ENCODE measurements around the gene STX4.

Gene STX4

DNA sequence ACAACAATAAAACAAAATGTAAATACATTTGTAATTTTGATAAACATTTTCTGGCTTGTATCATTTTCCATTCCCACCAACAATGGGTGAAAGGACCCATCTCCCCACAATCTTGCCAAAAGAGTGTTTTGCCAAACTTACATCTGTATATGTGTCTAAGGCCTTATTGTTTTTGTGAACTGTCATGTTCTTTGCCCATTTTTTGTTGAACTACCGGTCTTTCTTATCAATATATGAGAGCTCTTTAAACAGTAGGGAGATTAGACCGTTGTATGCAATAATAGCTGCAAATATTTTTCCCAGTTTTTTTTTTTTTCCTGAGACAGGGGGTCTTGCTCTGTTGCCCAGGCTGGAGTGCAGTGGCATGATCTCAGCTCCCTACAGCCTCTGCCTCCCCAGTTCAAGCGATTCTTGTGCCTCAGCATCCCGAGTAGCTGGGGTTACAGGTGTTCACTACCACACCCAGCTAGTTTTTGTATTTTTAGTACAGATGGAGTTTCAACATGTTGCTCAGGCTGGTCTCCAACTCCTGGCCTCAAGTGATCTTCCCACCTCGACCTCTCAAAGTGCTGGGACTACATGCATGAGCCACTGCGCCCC, 9.6 kb upstream of the STX4 start:
- Histone ChIP-seq H3K27me3 (ENCODE audit: control insufficient read depth, insufficient read depth, low read length) (no peaks in the 10 kb centered on the region), H3K4me1 (ENCODE audit: control insufficient read depth, insufficient read depth, low read length) (no peaks in the 10 kb centered on the region), H3K4me3 (ENCODE audit: low read depth, low read length) (no peak overlapping the region), H3K27ac (ENCODE audit: low read depth, low read length) (no peak overlapping the region), H3K9ac (ENCODE audit: low read depth, low read length) (no peak overlapping the region), H3K9me3 (ENCODE audit: control insufficient read depth, insufficient read depth, low read length) (no peaks in the 10 kb centered on the region), H3K36me3 (ENCODE audit: control insufficient read depth, insufficient read depth, low read length) (no peaks in the 10 kb centered on the region)

DNA sequence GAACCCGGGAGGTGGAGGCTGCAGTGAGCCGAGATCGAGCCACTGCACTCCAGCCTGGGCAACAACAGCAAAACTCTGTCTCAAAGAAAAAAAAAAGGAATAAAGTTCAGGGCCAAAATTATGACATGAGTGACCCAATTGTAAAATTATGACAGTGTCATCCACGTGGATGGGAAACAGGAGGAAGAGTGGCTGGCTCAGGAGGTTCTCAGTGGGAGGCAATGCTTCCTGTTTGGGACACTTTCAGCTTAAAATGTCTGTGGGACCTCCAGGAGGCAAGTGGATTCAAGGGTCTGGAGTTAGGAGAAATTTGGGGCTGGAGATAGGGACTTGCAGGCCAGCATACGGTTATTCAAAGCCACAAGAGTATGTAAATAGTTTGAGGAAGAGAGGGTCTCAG, 8.0 kb upstream of the STX4 start:
- Histone ChIP-seq H3K4me1 (ENCODE audit: control insufficient read depth, insufficient read depth, low read length) (no peaks in the 10 kb centered on the region), H3K27me3 (ENCODE audit: control insufficient read depth, insufficient read depth, low read length) (no peaks in the 10 kb centered on the region), H3K9ac (ENCODE audit: low read depth, low read length) (no peak overlapping the region), H3K4me3 (ENCODE audit: low read depth, low read length) (no peak overlapping the region), H3K9me3 (ENCODE audit: control insufficient read depth, insufficient read depth, low read length) (no peaks in the 10 kb centered on the region), H3K27ac (ENCODE audit: low read depth, low read length) (no peak overlapping the region), H3K36me3 (ENCODE audit: control insufficient read depth, insufficient read depth, low read length) (no peaks in the 10 kb centered on the region)

DNA sequence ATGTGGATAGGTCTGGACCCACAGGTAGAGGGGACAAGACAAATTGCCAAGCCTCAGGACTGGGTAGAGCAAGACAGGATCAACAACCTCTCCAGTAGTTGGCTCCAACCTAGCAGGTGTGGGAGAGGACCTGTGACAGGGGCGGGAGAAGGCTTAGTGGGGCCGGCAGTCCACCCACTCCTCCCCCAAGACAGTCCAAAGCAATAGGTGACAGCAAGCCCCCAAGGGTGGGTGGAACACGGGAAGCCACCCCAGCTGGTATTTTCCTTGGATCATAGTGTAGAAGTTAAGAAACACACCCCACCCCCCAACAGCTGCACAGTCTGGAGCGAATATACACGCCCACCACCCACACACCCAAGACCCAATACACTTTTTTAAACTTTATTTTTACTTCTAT, 4.1 kb upstream of the STX4 start:
- Histone ChIP-seq H3K9me3 (ENCODE audit: control insufficient read depth, insufficient read depth, low read length) (no peaks in the 10 kb centered on the region), H3K27me3 (ENCODE audit: control insufficient read depth, insufficient read depth, low read length) (no peaks in the 10 kb centered on the region), H3K36me3 (ENCODE audit: control insufficient read depth, insufficient read depth, low read length) (no peaks in the 10 kb centered on the region), H3K4me1 (ENCODE audit: control insufficient read depth, insufficient read depth, low read length) (no peaks in the 10 kb centered on the region), H3K4me3 (ENCODE audit: low read depth, low read length) (no peak overlapping the region), H3K9ac (ENCODE audit: low read depth, low read length) (no peak overlapping the region), H3K27ac (ENCODE audit: low read depth, low read length) (no peak overlapping the region)

DNA sequence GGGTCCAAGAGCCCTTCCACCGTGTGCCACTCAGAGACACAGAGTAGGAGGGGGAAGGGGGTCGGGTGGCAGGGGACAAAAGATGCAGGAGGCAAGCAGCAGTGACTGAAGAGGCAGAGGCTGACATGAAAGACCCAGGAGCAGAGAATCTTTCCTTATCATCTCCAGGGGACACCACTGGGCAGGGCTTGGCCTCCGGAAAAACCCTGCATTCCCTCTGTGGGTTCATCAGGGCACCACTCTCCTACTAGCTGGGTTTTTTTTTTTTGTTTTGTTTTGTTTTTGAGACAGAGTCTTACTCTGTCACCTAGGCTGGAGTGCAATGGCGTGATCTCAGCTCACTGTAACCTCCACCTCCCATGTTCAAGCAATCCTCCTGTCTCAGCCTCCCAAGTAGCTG, 2.1 kb upstream of the STX4 start:
- no peak overlapping the region for H3K27ac ChIP-seq (ENCODE audit: low read depth, low read length)
- no peaks in the 10 kb centered on the region for H3K4me1 ChIP-seq (ENCODE audit: control insufficient read depth, insufficient read depth, low read length)
- no peak overlapping the region for H3K4me3 ChIP-seq (ENCODE audit: low read depth, low read length)
- no peak overlapping the region for H3K9ac ChIP-seq (ENCODE audit: low read depth, low read length)
- no peaks in the 10 kb centered on the region for H3K9me3 ChIP-seq (ENCODE audit: control insufficient read depth, insufficient read depth, low read length)
- H3K27me3 ChIP-seq (ENCODE audit: control insufficient read depth, insufficient read depth, low read length), result no peaks in the 10 kb centered on the region
- H3K36me3 ChIP-seq (ENCODE audit: control insufficient read depth, insufficient read depth, low read length), result no peaks in the 10 kb centered on the region

DNA sequence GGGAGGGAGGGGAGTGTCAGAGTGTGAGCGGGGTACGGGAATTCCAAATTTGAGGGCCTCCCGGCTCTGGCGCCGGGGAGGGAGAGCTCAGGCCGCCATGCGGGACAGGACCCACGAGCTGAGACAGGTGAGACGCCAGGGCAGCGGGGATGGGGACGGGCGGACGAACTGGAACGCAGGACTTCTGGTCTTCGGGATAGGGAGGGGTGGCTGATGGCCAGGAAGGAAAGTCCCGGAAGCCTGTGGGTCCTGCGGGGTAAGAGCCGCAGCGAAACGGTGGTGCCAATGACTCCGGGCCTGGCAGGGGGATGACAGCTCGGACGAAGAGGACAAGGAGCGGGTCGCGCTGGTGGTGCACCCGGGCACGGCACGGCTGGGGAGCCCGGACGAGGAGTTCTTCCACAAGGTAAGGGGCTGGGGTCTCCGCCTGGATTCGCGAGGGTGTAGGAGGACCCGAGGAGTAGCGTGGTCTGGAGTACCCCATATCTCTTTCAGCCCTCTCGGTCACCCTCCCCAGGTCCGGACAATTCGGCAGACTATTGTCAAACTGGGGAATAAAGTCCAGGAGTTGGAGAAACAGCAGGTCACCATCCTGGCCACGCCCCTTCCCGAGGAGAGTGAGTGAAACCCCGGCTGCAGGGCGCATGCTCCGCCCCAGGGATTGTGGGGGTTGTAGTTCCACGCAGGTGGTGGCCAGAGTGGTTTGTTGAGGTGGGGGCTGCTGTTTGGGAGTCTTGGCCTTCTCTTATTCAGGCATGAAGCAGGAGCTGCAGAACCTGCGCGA, 543 bp downstream of the STX4 start:
- Histone ChIP-seq H3K27ac (ENCODE audit: low read depth, low read length) (peak overlapping the region; percentile 60), H3K27me3 (ENCODE audit: control insufficient read depth, insufficient read depth, low read length) (no peaks in the 10 kb centered on the region), H3K36me3 (ENCODE audit: control insufficient read depth, insufficient read depth, low read length) (peaks cover 11% of the 10 kb centered on the region; the same call in 1 of the 2 replicates), H3K4me3 (ENCODE audit: low read depth, low read length) (peak overlapping the region; percentile 90), H3K9me3 (ENCODE audit: control insufficient read depth, insufficient read depth, low read length) (no peaks in the 10 kb centered on the region), H3K4me1 (ENCODE audit: control insufficient read depth, insufficient read depth, low read length) (no peaks in the 10 kb centered on the region), H3K9ac (ENCODE audit: low read depth, low read length) (no peak overlapping the region)

DNA sequence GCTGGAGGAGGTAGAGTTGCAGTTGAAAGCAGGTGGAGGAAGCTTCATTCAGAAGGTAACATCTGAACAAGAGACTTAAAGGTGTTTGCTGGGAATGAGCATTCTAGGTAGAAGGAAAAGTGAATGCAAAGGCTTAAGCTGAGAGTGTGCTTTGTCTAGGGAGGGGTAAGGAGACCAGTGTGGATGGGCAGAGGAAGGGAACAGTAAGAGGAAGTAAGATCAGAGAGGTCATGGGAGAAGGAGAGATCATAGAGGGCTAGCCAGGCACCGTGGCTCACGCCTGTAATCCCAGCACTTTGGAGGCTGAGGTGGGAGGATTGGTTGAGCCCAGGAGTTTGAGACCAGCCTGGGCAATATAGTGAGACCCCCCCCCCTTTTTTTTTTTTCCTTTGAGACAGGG, 3.3 kb downstream of the STX4 start:
- Histone ChIP-seq H3K27me3 (ENCODE audit: control insufficient read depth, insufficient read depth, low read length) (no peaks in the 10 kb centered on the region), H3K36me3 (ENCODE audit: control insufficient read depth, insufficient read depth, low read length) (peaks cover 25% of the 10 kb centered on the region; the same call in 1 of the 2 replicates), H3K4me3 (ENCODE audit: low read depth, low read length) (no peak overlapping the region), H3K4me1 (ENCODE audit: control insufficient read depth, insufficient read depth, low read length) (no peaks in the 10 kb centered on the region), H3K9ac (ENCODE audit: low read depth, low read length) (no peak overlapping the region), H3K27ac (ENCODE audit: low read depth, low read length) (no peak overlapping the region), H3K9me3 (ENCODE audit: control insufficient read depth, insufficient read depth, low read length) (no peaks in the 10 kb centered on the region)

DNA sequence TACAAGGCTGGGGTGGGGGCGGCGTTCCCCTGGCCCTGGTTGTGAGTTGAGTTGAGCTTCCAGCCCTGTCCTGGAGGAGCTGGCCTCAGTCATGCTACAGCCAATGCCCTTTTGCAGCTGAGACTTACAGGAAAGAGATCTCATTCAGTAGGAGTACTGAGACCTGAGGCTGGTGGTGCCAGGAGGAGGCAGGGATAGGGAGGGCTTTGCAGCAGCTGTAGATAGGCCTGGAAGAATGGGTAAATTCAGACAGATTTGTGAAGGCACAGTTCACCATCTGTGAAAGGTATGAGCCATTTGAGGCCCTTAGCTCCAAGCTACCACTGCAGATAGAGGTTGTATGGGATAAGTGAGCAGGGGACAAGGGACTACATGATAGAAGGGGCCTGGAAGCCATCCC, 5.6 kb downstream of the STX4 start:
- no peaks in the 10 kb centered on the region for H3K9me3 ChIP-seq (ENCODE audit: control insufficient read depth, insufficient read depth, low read length)
- H3K9ac ChIP-seq (ENCODE audit: low read depth, low read length), result no peak overlapping the region
- peaks cover 25% of the 10 kb centered on the region; the same call in 1 of the 2 replicates for H3K36me3 ChIP-seq (ENCODE audit: control insufficient read depth, insufficient read depth, low read length)
- no peak overlapping the region for H3K4me3 ChIP-seq (ENCODE audit: low read depth, low read length)
- H3K27ac ChIP-seq (ENCODE audit: low read depth, low read length), result no peak overlapping the region
- peaks cover 5% of the 10 kb centered on the region; the same call in 1 of the 2 replicates for H3K4me1 ChIP-seq (ENCODE audit: control insufficient read depth, insufficient read depth, low read length)
- no peaks in the 10 kb centered on the region for H3K27me3 ChIP-seq (ENCODE audit: control insufficient read depth, insufficient read depth, low read length)

DNA sequence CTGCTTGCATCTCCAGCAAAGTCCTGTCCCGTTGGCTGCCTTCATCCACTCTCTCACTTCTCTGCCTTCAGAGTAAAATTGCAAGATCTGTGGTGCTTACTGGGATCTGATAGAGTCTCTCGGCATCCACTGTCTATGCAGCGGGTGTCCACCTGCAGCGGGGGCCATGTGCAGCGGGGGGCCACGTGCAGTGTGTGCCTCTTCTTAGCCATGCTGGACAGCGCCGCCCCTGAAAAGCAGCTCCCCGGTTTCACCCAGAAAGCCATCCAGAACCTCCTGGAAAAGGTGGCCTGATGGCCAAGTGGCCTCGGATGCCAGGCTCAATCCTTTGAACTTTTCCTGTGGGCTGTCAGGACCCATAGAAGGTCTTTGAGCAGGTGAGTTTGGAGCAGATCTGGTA, 9.5 kb downstream of the STX4 start:
- peak overlapping the region; percentile 69 for H3K4me3 ChIP-seq (ENCODE audit: low read depth, low read length)
- H3K9me3 ChIP-seq (ENCODE audit: control insufficient read depth, insufficient read depth, low read length), result no peaks in the 10 kb centered on the region
- H3K27ac ChIP-seq (ENCODE audit: low read depth, low read length), result no peak overlapping the region
- no peak overlapping the region for H3K9ac ChIP-seq (ENCODE audit: low read depth, low read length)
- no peaks in the 10 kb centered on the region for H3K27me3 ChIP-seq (ENCODE audit: control insufficient read depth, insufficient read depth, low read length)
- H3K4me1 ChIP-seq (ENCODE audit: control insufficient read depth, insufficient read depth, low read length), result peaks cover 5% of the 10 kb centered on the region; the same call in 1 of the 2 replicates
- H3K36me3 ChIP-seq (ENCODE audit: control insufficient read depth, insufficient read depth, low read length), result peaks cover 23% of the 10 kb centered on the region; the same call in 1 of the 2 replicates

DNA sequence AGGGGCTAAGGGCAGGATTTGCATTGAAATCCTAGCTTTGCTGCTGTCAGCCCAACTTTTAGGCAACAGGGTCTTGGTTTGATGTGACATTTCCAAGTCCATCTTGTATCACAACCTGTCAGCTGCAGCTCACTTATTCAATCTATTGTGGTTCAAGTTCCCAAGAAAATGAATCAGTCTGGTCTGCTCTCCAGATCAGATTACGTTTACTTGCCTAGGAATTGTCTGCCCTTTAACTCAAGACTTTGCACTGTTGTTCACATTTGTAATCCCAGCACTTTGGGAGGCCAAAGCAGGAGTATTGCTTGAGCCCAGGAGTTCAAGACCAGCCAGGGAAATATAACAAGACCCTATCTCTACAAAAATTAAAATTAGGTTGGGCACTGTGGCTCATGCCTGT, 10.0 kb downstream of the STX4 start:
- Histone ChIP-seq H3K9ac (ENCODE audit: low read depth, low read length) (no peak overlapping the region), H3K27ac (ENCODE audit: low read depth, low read length) (no peak overlapping the region), H3K4me3 (ENCODE audit: low read depth, low read length) (no peak overlapping the region), H3K9me3 (ENCODE audit: control insufficient read depth, insufficient read depth, low read length) (no peaks in the 10 kb centered on the region), H3K27me3 (ENCODE audit: control insufficient read depth, insufficient read depth, low read length) (no peaks in the 10 kb centered on the region), H3K36me3 (ENCODE audit: control insufficient read depth, insufficient read depth, low read length) (peaks cover 19% of the 10 kb centered on the region; the same call in 1 of the 2 replicates), H3K4me1 (ENCODE audit: control insufficient read depth, insufficient read depth, low read length) (peaks cover 5% of the 10 kb centered on the region; the same call in 1 of the 2 replicates)

DNA sequence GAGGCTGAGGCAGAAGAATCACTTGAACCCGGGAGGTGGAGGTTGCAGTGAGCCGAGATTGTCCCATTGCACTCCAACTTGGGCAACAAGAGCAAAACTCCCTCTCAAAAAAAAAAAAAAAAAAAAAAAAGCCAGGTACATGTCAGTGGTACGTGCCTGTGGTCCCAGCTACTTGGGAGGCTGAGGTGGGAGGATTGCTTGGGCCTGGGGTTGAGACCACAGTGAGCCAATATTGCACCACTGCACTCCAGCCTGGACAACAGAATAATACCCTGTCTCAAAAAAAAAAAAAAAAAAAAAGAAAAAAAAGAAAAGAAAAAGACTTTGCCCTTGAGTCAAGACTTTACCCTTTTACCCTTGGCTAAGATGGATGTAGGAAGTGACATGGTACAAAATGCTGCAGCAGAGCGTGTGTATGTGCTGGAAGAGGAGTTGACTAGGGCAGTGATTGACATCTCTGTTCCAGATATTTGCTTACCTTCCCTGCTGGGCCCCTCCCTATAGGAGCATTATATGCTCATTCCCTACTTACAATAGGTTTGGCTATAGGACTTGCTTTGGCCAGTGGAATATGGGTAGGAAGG, 10.6 kb downstream of the STX4 start:
- no peak overlapping the region for H3K4me3 ChIP-seq (ENCODE audit: low read depth, low read length)
- H3K4me1 ChIP-seq (ENCODE audit: control insufficient read depth, insufficient read depth, low read length), result peaks cover 5% of the 10 kb centered on the region; the same call in 1 of the 2 replicates
- H3K9me3 ChIP-seq (ENCODE audit: control insufficient read depth, insufficient read depth, low read length), result no peaks in the 10 kb centered on the region
- peaks cover 13% of the 10 kb centered on the region; the same call in 1 of the 2 replicates for H3K36me3 ChIP-seq (ENCODE audit: control insufficient read depth, insufficient read depth, low read length)
- no peaks in the 10 kb centered on the region for H3K27me3 ChIP-seq (ENCODE audit: control insufficient read depth, insufficient read depth, low read length)
- no peak overlapping the region for H3K9ac ChIP-seq (ENCODE audit: low read depth, low read length)
- no peak overlapping the region for H3K27ac ChIP-seq (ENCODE audit: low read depth, low read length)
